ENCODE data around the gene TP53. TPM values are rescaled to one million over a fixed set of nuclear protein-coding genes. Genes with fewer than 3 reads are reported as not detected.

TP53 gene
- total RNA-seq, 1 donor from 2014 or later = 38.2 TPM

DNA sequence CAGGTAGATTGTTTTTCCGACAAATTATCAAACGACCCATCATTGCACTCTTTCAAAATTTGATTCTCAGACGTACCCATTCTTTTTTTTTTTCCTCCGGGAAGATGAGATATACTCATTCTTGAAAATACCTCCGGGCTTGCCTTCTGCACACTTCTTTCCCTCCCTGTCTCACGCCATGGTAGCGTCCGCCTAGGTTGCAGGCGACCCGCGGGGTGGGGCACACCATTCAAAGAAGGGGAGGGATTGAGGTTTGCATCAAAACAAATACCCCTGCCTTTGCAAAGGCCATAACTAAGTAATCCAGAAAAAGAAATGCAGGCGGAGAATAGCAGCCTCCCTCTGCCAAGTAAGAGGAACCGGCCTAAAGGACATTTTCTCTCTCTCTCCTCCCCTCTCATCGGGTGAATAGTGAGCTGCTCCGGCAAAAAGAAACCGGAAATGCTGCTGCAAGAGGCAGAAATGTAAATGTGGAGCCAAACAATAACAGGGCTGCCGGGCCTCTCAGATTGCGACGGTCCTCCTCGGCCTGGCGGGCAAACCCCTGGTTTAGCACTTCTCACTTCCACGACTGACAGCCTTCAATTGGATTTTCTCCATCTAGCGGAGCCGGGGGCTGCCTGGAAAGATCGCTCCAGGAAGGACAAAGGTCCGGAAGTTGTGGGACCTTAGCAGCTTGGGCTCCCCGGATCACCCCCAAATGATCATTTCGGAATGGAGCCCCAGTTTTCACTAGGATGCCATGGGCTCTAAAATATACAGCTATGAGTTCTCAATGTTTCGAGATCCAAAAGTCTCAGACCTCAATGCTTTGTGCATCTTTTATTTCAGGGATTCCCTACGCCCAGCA, 843 bp downstream of the TP53 start:
- Mint-ChIP-seq H3K9me3 (ENCODE audit: unreplicated experiment) (peaks cover 9% of the 10 kb centered on the region), H3K4me1 (ENCODE audit: low read depth, unreplicated experiment) (peaks cover 6% of the 10 kb centered on the region), H3K4me3 (ENCODE audit: unreplicated experiment) (peak overlapping the region; percentile 98), H3K36me3 (ENCODE audit: unreplicated experiment) (no peaks in the 10 kb centered on the region), H3K27me3 (ENCODE audit: unreplicated experiment) (peaks cover 14% of the 10 kb centered on the region), H3K27ac (ENCODE audit: unreplicated experiment) (peak overlapping the region; percentile 100)
- DNase-seq = peak; percentile 78
- TF ChIP-seq, protein P1, sequence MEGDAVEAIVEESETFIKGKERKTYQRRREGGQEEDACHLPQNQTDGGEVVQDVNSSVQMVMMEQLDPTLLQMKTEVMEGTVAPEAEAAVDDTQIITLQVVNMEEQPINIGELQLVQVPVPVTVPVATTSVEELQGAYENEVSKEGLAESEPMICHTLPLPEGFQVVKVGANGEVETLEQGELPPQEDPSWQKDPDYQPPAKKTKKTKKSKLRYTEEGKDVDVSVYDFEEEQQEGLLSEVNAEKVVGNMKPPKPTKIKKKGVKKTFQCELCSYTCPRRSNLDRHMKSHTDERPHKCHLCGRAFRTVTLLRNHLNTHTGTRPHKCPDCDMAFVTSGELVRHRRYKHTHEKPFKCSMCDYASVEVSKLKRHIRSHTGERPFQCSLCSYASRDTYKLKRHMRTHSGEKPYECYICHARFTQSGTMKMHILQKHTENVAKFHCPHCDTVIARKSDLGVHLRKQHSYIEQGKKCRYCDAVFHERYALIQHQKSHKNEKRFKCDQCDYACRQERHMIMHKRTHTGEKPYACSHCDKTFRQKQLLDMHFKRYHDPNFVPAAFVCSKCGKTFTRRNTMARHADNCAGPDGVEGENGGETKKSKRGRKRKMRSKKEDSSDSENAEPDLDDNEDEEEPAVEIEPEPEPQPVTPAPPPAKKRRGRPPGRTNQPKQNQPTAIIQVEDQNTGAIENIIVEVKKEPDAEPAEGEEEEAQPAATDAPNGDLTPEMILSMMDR (IDR thresholded peaks at IDR 0.05; ENCODE audit: partially characterized antibody, unreplicated experiment) = no peak

DNA sequence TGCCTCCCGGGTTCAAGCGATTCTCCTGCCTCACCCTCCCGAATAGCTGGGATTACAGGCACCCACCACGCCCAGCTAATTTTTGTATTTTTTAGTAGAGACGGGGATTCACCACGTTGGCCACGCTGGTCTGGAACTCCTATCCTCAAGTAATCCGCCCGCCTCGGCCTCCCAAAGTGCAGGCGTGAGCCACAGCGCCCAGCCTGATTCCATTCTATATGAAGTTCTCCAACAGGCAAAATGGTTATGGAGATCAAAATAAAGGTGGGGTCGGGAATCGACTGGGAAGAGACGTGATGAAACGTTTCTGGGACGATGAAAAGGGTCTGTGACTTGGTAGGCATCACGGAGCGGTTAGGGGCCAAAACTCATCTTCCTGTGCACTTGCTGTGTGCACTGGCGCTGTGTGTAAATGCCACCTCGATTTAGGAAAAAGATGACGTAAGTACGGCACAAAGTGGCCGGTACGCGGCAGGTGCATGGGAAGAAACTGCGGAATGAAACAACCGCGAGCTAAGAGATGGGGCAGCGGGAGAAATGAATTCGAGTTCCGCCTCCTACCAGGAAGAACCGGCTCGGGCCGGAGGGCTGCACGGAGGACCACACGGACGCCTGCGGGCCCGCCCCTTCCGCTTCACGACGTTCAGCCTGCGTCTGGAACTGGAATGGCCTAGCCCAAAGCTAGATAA, 1.6 kb downstream of the TP53 start:
- Mint-ChIP-seq H3K27ac (ENCODE audit: unreplicated experiment) (peak overlapping the region; percentile 100), H3K36me3 (ENCODE audit: unreplicated experiment) (no peaks in the 10 kb centered on the region), H3K4me3 (ENCODE audit: unreplicated experiment) (peak overlapping the region; percentile 98), H3K4me1 (ENCODE audit: low read depth, unreplicated experiment) (peaks cover 6% of the 10 kb centered on the region), H3K27me3 (ENCODE audit: unreplicated experiment) (peaks cover 14% of the 10 kb centered on the region), H3K9me3 (ENCODE audit: unreplicated experiment) (peaks cover 9% of the 10 kb centered on the region)
- DNase-seq = peak; percentile 93
- TF ChIP-seq, protein P1 (IDR thresholded peaks at IDR 0.05; ENCODE audit: partially characterized antibody, unreplicated experiment) = no peak

DNA sequence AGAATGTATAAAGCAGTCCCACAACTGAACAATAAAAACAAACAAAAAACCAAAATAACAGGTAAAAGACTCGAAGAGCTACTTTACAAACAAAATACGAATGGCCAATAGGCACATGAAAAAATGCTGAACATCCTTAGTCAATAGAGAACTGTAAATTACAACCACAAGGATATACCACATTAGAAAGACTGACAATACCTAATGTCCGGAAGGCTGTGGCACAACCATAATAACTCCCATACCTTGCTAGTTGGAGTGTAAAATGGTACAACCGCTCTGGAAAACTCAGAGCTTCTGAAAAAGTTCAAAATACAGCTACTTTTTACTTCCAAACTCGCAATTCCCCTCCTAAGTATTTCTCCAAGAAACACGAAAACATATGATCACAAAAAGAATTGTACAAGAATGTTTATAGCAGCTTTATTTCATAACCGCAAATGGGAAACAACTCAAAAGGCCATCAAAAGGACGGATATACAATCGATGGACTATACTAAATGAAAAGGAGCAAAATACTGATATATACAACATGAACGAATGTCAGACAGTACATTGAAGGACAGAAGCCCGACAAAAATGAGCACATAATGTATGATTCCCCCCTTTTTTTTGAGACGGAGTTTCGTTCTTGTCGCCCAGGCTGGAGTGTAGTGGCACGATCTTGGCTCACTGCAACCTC, 2.3 kb downstream of the TP53 start:
- Mint-ChIP-seq H3K9me3 (ENCODE audit: unreplicated experiment) (peaks cover 9% of the 10 kb centered on the region), H3K4me1 (ENCODE audit: low read depth, unreplicated experiment) (peaks cover 6% of the 10 kb centered on the region), H3K4me3 (ENCODE audit: unreplicated experiment) (peak overlapping the region; percentile 98), H3K27me3 (ENCODE audit: unreplicated experiment) (peaks cover 14% of the 10 kb centered on the region), H3K27ac (ENCODE audit: unreplicated experiment) (peak overlapping the region; percentile 100), H3K36me3 (ENCODE audit: unreplicated experiment) (no peaks in the 10 kb centered on the region)
- DNase-seq = no peak
- TF ChIP-seq, protein P1 (IDR thresholded peaks at IDR 0.05; ENCODE audit: partially characterized antibody, unreplicated experiment) = no peak

DNA sequence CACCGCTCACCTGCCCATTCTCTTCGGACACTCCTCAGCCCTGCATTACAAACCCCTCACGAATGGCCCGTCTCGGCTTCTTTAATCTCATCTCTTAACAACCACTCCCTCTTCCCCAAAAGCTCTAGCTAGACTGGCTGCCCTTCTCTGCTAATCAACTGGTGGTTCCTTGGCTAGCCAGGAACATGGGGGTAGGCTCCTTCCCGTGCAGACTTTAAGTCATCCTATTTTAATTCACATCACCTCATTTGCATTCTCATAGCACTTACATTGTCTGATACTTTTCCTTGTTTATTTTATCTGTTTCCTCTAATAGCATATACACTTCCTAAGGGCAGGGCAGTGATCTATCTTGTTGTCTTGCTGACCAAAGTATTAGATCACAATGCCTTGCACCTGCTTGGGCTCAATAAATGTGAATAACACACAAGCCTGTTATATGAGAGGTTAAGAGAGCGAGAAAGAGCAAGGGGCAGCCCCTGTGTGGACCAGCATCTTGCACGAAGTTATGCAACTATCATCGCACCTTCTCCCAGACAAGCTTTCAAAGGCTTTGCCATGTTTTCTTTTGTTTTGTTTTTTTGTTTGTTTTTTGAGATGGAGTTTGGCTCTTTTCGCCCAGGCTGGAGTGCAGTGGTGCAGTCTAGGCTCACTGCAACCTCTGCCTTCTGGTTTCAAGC, 9.8 kb downstream of the TP53 start:
- peaks cover 2% of the 10 kb centered on the region for H3K27me3 Mint-ChIP-seq (ENCODE audit: unreplicated experiment)
- H3K27ac Mint-ChIP-seq (ENCODE audit: unreplicated experiment) = no peak overlapping the region
- no peaks in the 10 kb centered on the region for H3K4me1 Mint-ChIP-seq (ENCODE audit: low read depth, unreplicated experiment)
- H3K9me3 Mint-ChIP-seq (ENCODE audit: unreplicated experiment) = no peaks in the 10 kb centered on the region
- no peak for DNase-seq
- H3K36me3 Mint-ChIP-seq (ENCODE audit: unreplicated experiment) = peaks cover 10% of the 10 kb centered on the region
- TF ChIP-seq, protein P1 (IDR thresholded peaks at IDR 0.05; ENCODE audit: partially characterized antibody, unreplicated experiment) = no peak
- no peak overlapping the region for H3K4me3 Mint-ChIP-seq (ENCODE audit: unreplicated experiment)

All from glutamatergic neuron (in vitro differentiated cells).